ENCODE data around the gene CGB2.

The CGB2 gene

GRCh38 chr19:49031642-49032301 lies at the start of gene CGB2:
Gene CGB2, plus strand, starts transcription at chr19:49031890. Its CDS starts 206 bp downstream, at chr19:49032096.
- DNase-seq (ENCODE audit: low read depth in 2 of 2) = peak in 1 of 2 donors; percentile 25

- no peak for DNase-seq (ENCODE audit: low read depth in 2 of 2)
Measured at GRCh38 chr19:48982280-48982679, 49.4 kb upstream of the CGB2 start.

GRCh38 chr19:48985711-48986110 lies 46.0 kb upstream of the CGB2 start:
- no peak for DNase-seq (ENCODE audit: low read depth in 2 of 2)

GRCh38 chr19:48986211-48986610 lies 45.5 kb upstream of the CGB2 start:
- DNase-seq (ENCODE audit: low read depth in 2 of 2) = no peak

GRCh38 chr19:48987323-48987722 lies 44.4 kb upstream of the CGB2 start:
- no peak for DNase-seq (ENCODE audit: low read depth in 2 of 2)

- no peak for DNase-seq (ENCODE audit: low read depth in 2 of 2)
Measured at GRCh38 chr19:48988286-48988685, 43.4 kb upstream of the CGB2 start.

GRCh38 chr19:48988860-48989259 lies 42.8 kb upstream of the CGB2 start:
- no peak for DNase-seq (ENCODE audit: low read depth in 2 of 2)

- DNase-seq (ENCODE audit: low read depth in 2 of 2) = no peak
Measured at GRCh38 chr19:48989701-48990291, 41.9 kb upstream of the CGB2 start.

GRCh38 chr19:48990400-48990799 lies 41.3 kb upstream of the CGB2 start:
- no peak for DNase-seq (ENCODE audit: low read depth in 2 of 2)

- no peak for DNase-seq (ENCODE audit: low read depth in 2 of 2)
Measured at GRCh38 chr19:48991011-48991609, 40.6 kb upstream of the CGB2 start.

- no peak for DNase-seq (ENCODE audit: low read depth in 2 of 2)
Measured at GRCh38 chr19:48991873-48992580, 39.7 kb upstream of the CGB2 start.

GRCh38 chr19:48992581-48993174 lies 39.0 kb upstream of the CGB2 start:
- no peak for DNase-seq (ENCODE audit: low read depth in 2 of 2)

- peak; percentile 96 to 97 for DNase-seq (ENCODE audit: low read depth in 2 of 2)
Measured at GRCh38 chr19:48993175-48994034, 38.3 kb upstream of the CGB2 start, which contains the start of the genes GYS1 and RUVBL2. Gene GYS1, minus strand, starts transcription at chr19:48993309. Its CDS starts 197 bp downstream, at chr19:48993112. Gene RUVBL2, plus strand, starts transcription at chr19:48993887. Its CDS starts 25 bp downstream, at chr19:48993912.

GRCh38 chr19:48994035-48994386 lies 37.7 kb upstream of the CGB2 start:
- DNase-seq (ENCODE audit: low read depth in 2 of 2) = no peak

- peak in 1 of 2 donors; percentile 23 for DNase-seq (ENCODE audit: low read depth in 2 of 2)
Measured at GRCh38 chr19:48997972-48998371, 33.7 kb upstream of the CGB2 start.

GRCh38 chr19:48999481-49000325 lies 32.0 kb upstream of the CGB2 start:
- peak; percentile 40 to 43 for DNase-seq (ENCODE audit: low read depth in 2 of 2)

GRCh38 chr19:49004133-49004532 lies 27.6 kb upstream of the CGB2 start:
- no peak for DNase-seq (ENCODE audit: low read depth in 2 of 2)

- no peak for DNase-seq (ENCODE audit: low read depth in 2 of 2)
Measured at GRCh38 chr19:49004964-49005614, 26.6 kb upstream of the CGB2 start.

- no peak for DNase-seq (ENCODE audit: low read depth in 2 of 2)
Measured at GRCh38 chr19:49006905-49007304, 24.8 kb upstream of the CGB2 start.

- no peak for DNase-seq (ENCODE audit: low read depth in 2 of 2)
Measured at GRCh38 chr19:49009828-49010227, 21.9 kb upstream of the CGB2 start.
